SK-N-SH (cell line): ENCODE data around the gene PKIB. TPM values are rescaled to one million over a fixed set of nuclear protein-coding genes. Genes with fewer than 3 reads are reported as not detected.
"Not testable (repeated sequence)": the region's sequence is repeated elsewhere in the genome, so short reads cannot be mapped to it uniquely, and the experiment has no call there.

Experiments used
- CTCF ChIA-PET: fragments of 300-600, 350-600 bp; formaldehyde crosslinking; extraction: SDS; loops from one replicate; lab custom pipeline; 2021; lab: Yijun Ruan, JAX
- POLR2A ChIA-PET: fragments of 350-600 bp; sonication (Branson Sonifier 250); formaldehyde crosslinking; extraction: SDS; loops from one replicate; lab custom pipeline; 2020; ENCODE audit warnings: antibody characterized with exemption, inconsistent platforms; lab: Yijun Ruan, JAX
- DNase-seq: peaks from one replicate; pipeline ENCODE4 v3.0.0; 2012
- H2AFZ ChIP-seq: fragments of 200-600 bp; sonication (generic); 2 replicates; pipeline ENCODE4 v1.8.1; 2016; ENCODE audit warnings: antibody characterized with exemption, mild to moderate bottlenecking, low read depth
- H3F3A ChIP-seq: fragments of 200-600 bp; sonication (generic); replicated peaks from 2 replicates; pipeline ENCODE3; 2016; ENCODE audit warnings: antibody characterized with exemption, mild to moderate bottlenecking; ENCODE audit not compliant: insufficient read depth
- H3K27ac ChIP-seq, 2 experiments: fragments of 200-500 bp in 1 of 2; fragments of 200-600 bp in 1 of 2; sonication (Bioruptor generic) in 1 of 2; sonication (generic), shearing (Covaris generic) in 1 of 2; 2 replicates each; pipeline versions ENCODE4 v1.5.1 to v1.6.1; 2014 to 2016; ENCODE audit warnings: low read depth in 2 of 2, inconsistent platforms in 1 of 2, low read length in 1 of 2, mild to moderate bottlenecking in 1 of 2, mixed read lengths in 1 of 2
- H3K27me3 ChIP-seq: fragments of 200-600 bp; sonication (generic), shearing (Covaris generic); 2 replicates; pipeline ENCODE4 v1.6.1; 2016; ENCODE audit warnings: mixed run types; ENCODE audit not compliant: insufficient read depth
- H3K36me3 ChIP-seq, 2 experiments: fragments of 200-500 bp in 1 of 2; fragments of 200-600 bp in 1 of 2; sonication (Bioruptor generic) in 1 of 2; sonication (generic) in 1 of 2; replicated peaks in 1 of 2; 2 replicates each; pipeline versions ENCODE3 to v1.5.1; 2014 to 2016; ENCODE audit warnings: low read length in 1 of 2, mild to moderate bottlenecking in 1 of 2; ENCODE audit not compliant: insufficient read depth in 2 of 2, control insufficient read depth in 1 of 2
- H3K4me1 ChIP-seq, 2 experiments: fragments of 200-500 bp in 1 of 2; fragments of 200-600 bp in 1 of 2; sonication (Bioruptor generic) in 1 of 2; sonication (generic), shearing (Covaris generic) in 1 of 2; 2 replicates each; pipeline versions ENCODE4 v1.5.1 to v1.6.1; 2014 to 2016; ENCODE audit warnings: low read depth in 1 of 2, low read length in 1 of 2, mixed run types in 1 of 2; ENCODE audit not compliant: insufficient read depth in 2 of 2, control insufficient read depth in 1 of 2
- H3K4me2 ChIP-seq: fragments of 200-600 bp; sonication (generic), shearing (Covaris generic); 2 replicates; pipeline ENCODE4 v1.6.1; 2017; ENCODE audit warnings: mixed run types
- H3K4me3 ChIP-seq, 2 experiments: fragments of 200-500 bp in 1 of 2; fragments of 200-600 bp in 1 of 2; sonication (Bioruptor generic) in 1 of 2; sonication (generic), shearing (Covaris generic) in 1 of 2; 2 replicates each; pipeline versions ENCODE4 v1.5.1 to v1.8.1; 2014 to 2016; ENCODE audit warnings: low read depth in 2 of 2, inconsistent platforms in 1 of 2, low read length in 1 of 2, mild to moderate bottlenecking in 1 of 2, mixed read lengths in 1 of 2, moderate library complexity in 1 of 2
- H3K79me2 ChIP-seq: fragments of 200-600 bp; sonication (generic); 2 replicates; pipeline ENCODE4 v1.8.1; 2017; ENCODE audit warnings: mild to moderate bottlenecking; ENCODE audit not compliant: insufficient read depth
- H3K9ac ChIP-seq: fragments of 200-600 bp; sonication (generic); 2 replicates; pipeline ENCODE4 v1.6.1; 2017; ENCODE audit warnings: mixed run types
- H3K9me2 ChIP-seq: fragments of 200-600 bp; sonication (generic); 2 replicates; pipeline ENCODE4 v1.6.1; 2017; ENCODE audit warnings: mixed run types
- H3K9me3 ChIP-seq: fragments of 200-600 bp; sonication (generic); 2 replicates; pipeline ENCODE4 v1.6.1; 2017; ENCODE audit warnings: mixed run types, mild to moderate bottlenecking, moderate library complexity
- H4K20me1 ChIP-seq: fragments of 200-600 bp; sonication (generic); 2 replicates; pipeline ENCODE4 v1.6.1; 2017; ENCODE audit warnings: mild to moderate bottlenecking, mixed run types; ENCODE audit not compliant: insufficient read depth
- CHD2 ChIP-seq: fragments of 150-350 bp; IDR thresholded peaks from 2 replicates; pipeline ENCODE4 v1.6.1; 2018; ENCODE audit warnings: low read length; ENCODE audit not compliant: partially characterized antibody
- CTCF ChIP-seq: fragments of 200-600 bp; sonication (generic); IDR thresholded peaks from 2 replicates; pipeline ENCODE4 v1.6.1; 2017; ENCODE audit warnings: antibody characterized with exemption, mild to moderate bottlenecking, moderate library complexity
- ELF1 ChIP-seq: IDR thresholded peaks from 2 replicates; pipeline ENCODE4 v1.4.0; 2012
- EP300 ChIP-seq, 2 experiments: IDR thresholded peaks; 2 replicates each; pipeline versions ENCODE4 v1.4.0 to v1.6.1; 2012; ENCODE audit warnings: borderline replicate concordance in 1 of 2, low read depth in 1 of 2, low read length in 1 of 2
- IRF3 ChIP-seq: fragments of 150-350 bp; IDR thresholded peaks from 2 replicates; pipeline ENCODE4 v1.6.1; 2016; ENCODE audit warnings: mild to moderate bottlenecking, low read depth, low read length
- MAX ChIP-seq: IDR thresholded peaks from 2 replicates; pipeline ENCODE4 v1.4.0; 2012; ENCODE audit warnings: low read depth
- MEF2A ChIP-seq: IDR thresholded peaks from 2 replicates; pipeline ENCODE4 v1.4.0; 2012; ENCODE audit warnings: low read depth, borderline replicate concordance
- NFIC ChIP-seq: IDR thresholded peaks from 2 replicates; pipeline ENCODE4 v1.4.0; 2012; ENCODE audit warnings: borderline replicate concordance
- PBX3 ChIP-seq: IDR thresholded peaks from 2 replicates; pipeline ENCODE4; 2012
- RAD21 ChIP-seq: IDR thresholded peaks from 2 replicates; pipeline ENCODE4 v1.6.1; 2012; ENCODE audit warnings: mild to moderate bottlenecking, low read length
- REST ChIP-seq: IDR thresholded peaks from 2 replicates; pipeline ENCODE4 v1.6.1; 2012; ENCODE audit warnings: mild to moderate bottlenecking, low read depth, low read length, moderate library complexity
- RFX5 ChIP-seq: IDR thresholded peaks from 2 replicates; pipeline ENCODE4 v1.6.1; 2012; ENCODE audit warnings: mild to moderate bottlenecking, improper control_type of control experiment, low read length
- SIN3A ChIP-seq: IDR thresholded peaks from 2 replicates; pipeline ENCODE4 v1.6.1; 2012; ENCODE audit warnings: low read depth, mild to moderate bottlenecking, low read length, moderate library complexity, borderline replicate concordance
- USF2 ChIP-seq: fragments of 150-350 bp; IDR thresholded peaks from 2 replicates; pipeline ENCODE4 v1.6.1; 2017; ENCODE audit warnings: antibody characterized with exemption, low read length, low read depth, borderline replicate concordance
- WGBS: methylation state at CpG from one replicate; pipeline ENCODE4 v1.1.6; 2017; ENCODE audit warnings: low lambda C conversion rate; 5-methylcytosine and 5-hydroxymethylcytosine counted together
- polyA plus RNA-seq, 3 experiments: library from polyadenylated mRNA; depleted of rRNA; stranded (reverse); fragments of >200 nt; gene quantifications; 2 replicates each; pipeline ENCODE4 v1.2.3, GENCODE V29; 2012

Gene PKIB
- polyA plus RNA-seq, 1 of the 3 experiments (the other 2 are of a cell fraction): 0.30 TPM

- Histone ChIP-seq H3K4me3 (no peak overlapping the region), H3K4me2 (no peak overlapping the region), H3K9me2 (no peaks in the 10 kb centered on the region), H3F3A (no peaks in the 10 kb centered on the region), H3K79me2 (no peaks in the 10 kb centered on the region), H2AFZ (no peak overlapping the region), H3K9me3 (0 out of 2 replicates have a peak, but pooled peaks cover 7% of the 10 kb centered on the region), H3K4me1 (no peaks in the 10 kb centered on the region), H3K36me3 (no peaks in the 10 kb centered on the region), H3K27me3 (no peaks in the 10 kb centered on the region), H4K20me1 (no peaks in the 10 kb centered on the region), H3K27ac (no peak overlapping the region), H3K9ac (no peak overlapping the region)
- DNase-seq: no peak
- 47% methylated on average over 5 of the region's 5 CpGs for WGBS
- POLR2A ChIA-PET: no interaction called here
- TF ChIP-seq PBX3 (no peak), ELF1 (no peak), EP300 (IDR thresholded peaks at IDR 0.05; ENCODE audit: borderline replicate concordance in 1 of 2, low read depth in 1 of 2, low read length in 1 of 2) (no peak), REST (no peak), MAX (no peak)
- CTCF ChIA-PET: no interaction called here
Measured at GRCh38 chr6:122640366-122640765, 30.2 kb downstream of the PKIB start.

- DNase-seq: no peak
- Histone ChIP-seq H3K27me3 (no peaks in the 10 kb centered on the region), H3F3A (no peaks in the 10 kb centered on the region), H3K27ac (no peak overlapping the region), H3K9me2 (no peaks in the 10 kb centered on the region), H3K79me2 (no peaks in the 10 kb centered on the region), H3K4me2 (no peak overlapping the region), H3K9me3 (0 out of 2 replicates have a peak, but pooled peaks cover 3% of the 10 kb centered on the region), H4K20me1 (no peaks in the 10 kb centered on the region), H2AFZ (no peak overlapping the region), H3K36me3 (no peaks in the 10 kb centered on the region), H3K9ac (no peak overlapping the region), H3K4me3 (no peak overlapping the region), H3K4me1 (no peaks in the 10 kb centered on the region)
- CTCF ChIA-PET: interaction anchor here (0.6 kb wide), 1 partner anchor 74 kb away, joined by 3 read pairs; no protein-coding TSS in a partner anchor
- TF ChIP-seq CTCF (no peak), RAD21 (no peak), NFIC (no peak), MEF2A (no peak), RFX5 (no peak), USF2 (no peak), CHD2 (no peak), SIN3A (no peak), EP300 (IDR thresholded peaks at IDR 0.05; ENCODE audit: borderline replicate concordance in 1 of 2, low read depth in 1 of 2, low read length in 1 of 2) (no peak), IRF3 (no peak)
- POLR2A ChIA-PET: no interaction called here
- WGBS: 7% methylated on average over 3 of the region's 3 CpGs
Measured at GRCh38 chr6:122641819-122642218, 31.6 kb downstream of the PKIB start.

- H3K9me2 ChIP-seq, H3K79me2 ChIP-seq, H3F3A ChIP-seq, H3K27ac ChIP-seq, H2AFZ ChIP-seq, CTCF ChIA-PET, DNase-seq, H3K9me3 ChIP-seq, H3K4me3 ChIP-seq, H4K20me1 ChIP-seq, H3K4me2 ChIP-seq, H3K4me1 ChIP-seq, H3K9ac ChIP-seq, H3K27me3 ChIP-seq, POLR2A ChIA-PET, H3K36me3 ChIP-seq: not testable (repeated sequence)
- WGBS: 39% methylated on average over 1 of the region's 1 CpG
Measured at GRCh38 chr6:122642604-122643003, 32.4 kb downstream of the PKIB start.
